HepG2 (cell line): ENCODE data around the gene RASSF4. TPM values are rescaled to one million over a fixed set of nuclear protein-coding genes. Genes with fewer than 3 reads are reported as not detected.
A peak's percentile ranks its signal among the peaks of the same experiment; 100 is the strongest.

Source experiments
- BORCS8-MEF2B ChIP-seq: sonication (generic); formaldehyde crosslinking; IDR thresholded peaks from 2 replicates; pipeline ENCODE4 v1.8.0; 2022; ENCODE audit warnings: mild to moderate bottlenecking, missing genetic modification reagents
- ELK4 ChIP-seq: sonication (generic); formaldehyde crosslinking; IDR thresholded peaks from 2 replicates; pipeline ENCODE4 v1.9.0; 2021; ENCODE audit warnings: missing genetic modification reagents, borderline replicate concordance
- KLF11 ChIP-seq: IDR thresholded peaks from 2 replicates; pipeline ENCODE4 v1.6.1; 2016; ENCODE audit warnings: missing compliant biosample characterization
- KLF9 ChIP-seq: IDR thresholded peaks from 2 replicates; pipeline ENCODE4 v1.6.1; 2016; ENCODE audit warnings: low read depth
- MIXL1 ChIP-seq: IDR thresholded peaks from 2 replicates; pipeline ENCODE4 v1.6.1; 2016
- MTERF4 ChIP-seq: sonication (generic); formaldehyde crosslinking; IDR thresholded peaks from 2 replicates; pipeline ENCODE4 v1.8.0; 2023; ENCODE audit warnings: mild to moderate bottlenecking, missing genetic modification reagents
- NONO ChIP-seq, 2 experiments: fragments of 450-650 bp in 1 of 2; sonication (generic) in 1 of 2; formaldehyde crosslinking in 1 of 2; IDR thresholded peaks in 1 of 2; conservative IDR thresholded peaks in 1 of 2; 2 replicates each; pipeline versions ENCODE4 v1.6.1 to v1.8.0; 2017 to 2022; ENCODE audit warnings: mild to moderate bottlenecking in 1 of 2, missing genetic modification reagents in 1 of 2, moderate library complexity in 1 of 2
- NR2F1 ChIP-seq, 2 experiments: fragments of 450-650 bp in 1 of 2; formaldehyde crosslinking in 1 of 2; IDR thresholded peaks; 2 replicates each; pipeline versions ENCODE4 v1.5.0 to v1.6.1; 2016 to 2020; ENCODE audit warnings: mild to moderate bottlenecking in 1 of 2, missing compliant biosample characterization in 1 of 2, missing genetic modification reagents in 1 of 2, moderate library complexity in 1 of 2
- POGZ ChIP-seq: sonication (generic); formaldehyde crosslinking; IDR thresholded peaks from 2 replicates; pipeline ENCODE4 v1.4.0; 2020; ENCODE audit warnings: mild to moderate bottlenecking, missing genetic modification reagents
- POLR2A ChIP-seq, 2 experiments: IDR thresholded peaks; 2 replicates each; pipeline ENCODE4 v1.6.1; 2011; ENCODE audit warnings: low read depth in 2 of 2, low read length in 2 of 2, mild to moderate bottlenecking in 1 of 2, moderate library complexity in 1 of 2; ENCODE audit not compliant: insufficient read depth in 1 of 2
- PRPF4 ChIP-seq: fragments of 200-400 bp; formaldehyde crosslinking; IDR thresholded peaks from 2 replicates; pipeline ENCODE4 v1.6.1; 2016; ENCODE audit warnings: low read length, low read depth; ENCODE audit not compliant: poor library complexity, severe bottlenecking
- RFX3 ChIP-seq: IDR thresholded peaks from 2 replicates; pipeline ENCODE4 v1.6.1; 2016; ENCODE audit warnings: missing biosample characterization, missing genetic modification reagents
- SP4 ChIP-seq: sonication (generic); formaldehyde crosslinking; IDR thresholded peaks from 2 replicates; pipeline ENCODE4 v1.8.1; 2023; ENCODE audit warnings: mild to moderate bottlenecking, missing genetic modification reagents
- TEAD2 ChIP-seq: sonication (generic); formaldehyde crosslinking; IDR thresholded peaks from 2 replicates; pipeline ENCODE4 v1.9.0; 2021; ENCODE audit warnings: missing genetic modification reagents
- TIGD3 ChIP-seq: sonication (generic); formaldehyde crosslinking; IDR thresholded peaks from 2 replicates; pipeline ENCODE4 v1.5.1; 2020; ENCODE audit warnings: mild to moderate bottlenecking, missing genetic modification reagents, borderline replicate concordance
- TP53 ChIP-seq: sonication (generic); formaldehyde crosslinking; conservative IDR thresholded peaks from 2 replicates; pipeline ENCODE4 v1.4.0; 2020; ENCODE audit warnings: missing genetic modification reagents
- ZBTB25 ChIP-seq: IDR thresholded peaks from 2 replicates; pipeline ENCODE4 v1.6.1; 2018; ENCODE audit warnings: missing genetic modification reagents
- ZFP82 ChIP-seq: sonication (generic); formaldehyde crosslinking; IDR thresholded peaks from 2 replicates; pipeline ENCODE4 v1.5.1; 2020; ENCODE audit warnings: mild to moderate bottlenecking, missing genetic modification reagents, borderline replicate concordance
- ZNF234 ChIP-seq: sonication (generic); formaldehyde crosslinking; conservative IDR thresholded peaks from 2 replicates; pipeline ENCODE4 v1.5.1; 2020; ENCODE audit warnings: mild to moderate bottlenecking, missing genetic modification reagents
- ZNF337 ChIP-seq: sonication (generic); formaldehyde crosslinking; IDR thresholded peaks from 2 replicates; pipeline ENCODE4 v1.5.1; 2020; ENCODE audit warnings: missing genetic modification reagents, low read depth, mild to moderate bottlenecking, borderline replicate concordance
- ZNF740 ChIP-seq: sonication (generic); formaldehyde crosslinking; IDR thresholded peaks from 2 replicates; pipeline ENCODE4 v1.4.0; 2020; ENCODE audit warnings: missing genetic modification reagents
- ZNF800 ChIP-seq: sonication (generic); formaldehyde crosslinking; IDR thresholded peaks from 2 replicates; pipeline ENCODE4 v1.4.0; 2020; ENCODE audit warnings: missing genetic modification reagents
- polyA plus RNA-seq, 8 experiments: library from polyadenylated mRNA; depleted of rRNA in 3 of 8; stranded (reverse) in 7 of 8; unstranded in 1 of 8; fragments of >200 nt; fragmentation: Illumina TruSeq in 4 of 8; extraction: Trizol in 4 of 8; gene quantifications; 2 replicates each; pipeline versions ENCODE4 v1.2.1 to v1.2.3, GENCODE V29; 2011 to 2016; ENCODE audit warnings: low read depth in 4 of 8, missing spikeins in 1 of 8, mixed read lengths in 1 of 8; ENCODE audit not compliant: insufficient read depth in 1 of 8
- total RNA-seq, 5 experiments: library from RNA; depleted of rRNA; stranded (reverse); fragments of >200 nt; fragmentation: Illumina TruSeq; extraction: Trizol; gene quantifications; 2 replicates each; pipeline ENCODE4 v1.2.3, GENCODE V29; 2016; ENCODE audit warnings: low read depth in 1 of 5

Gene RASSF4
- total and polyA plus RNA-seq, 2 of the 13 experiments (the other 11 are each of a cell fraction or from before 2014, with no cell fraction given) = 34.0 to 51.7 TPM

GRCh38 chr10:44980309-44981171 is 20.9 kb downstream of the RASSF4 start (continued):
- no peak for TF ChIP-seq MTERF4 (CRISPR knock-in tag)
- TF ChIP-seq NR2F1 (CRISPR knock-in tag; IDR thresholded peaks at IDR 0.05) = peak; percentile 59 to 86; a peak in 3 of 4 replicates
- TF ChIP-seq PRPF4 = no peak
- TF ChIP-seq ZNF800 (CRISPR knock-in tag) = no peak; the same call in 1 of the 2 replicates
- TF ChIP-seq NONO (IDR thresholded peaks at IDR 0.05) = no peak
- peak; percentile 38 for TF ChIP-seq NONO (CRISPR knock-in tag; conservative IDR thresholded peaks at IDR 0.05)
- no peak; the same call in 1 of the 2 replicates for TF ChIP-seq TP53 (CRISPR knock-in tag)
- no peak for TF ChIP-seq ZNF234
- TF ChIP-seq ZBTB25 (CRISPR knock-in tag) = no peak; the same call in 1 of the 2 replicates
- TF ChIP-seq KLF11 (CRISPR knock-in tag) = no peak
- no peak for TF ChIP-seq KLF9 (CRISPR knock-in tag)
- TF ChIP-seq BORCS8-MEF2B (CRISPR knock-in tag) = peak; percentile 50; the same call in 1 of the 2 replicates
- no peak; a peak in 2 of 4 replicates for TF ChIP-seq POLR2A (IDR thresholded peaks at IDR 0.05; ENCODE audit: insufficient read depth in 1 of 2, low read depth in 2 of 2, low read length in 2 of 2)
- no peak for TF ChIP-seq ELK4 (CRISPR knock-in tag)
- TF ChIP-seq SP4 = 0 out of 2 replicates have a peak, but pooled peaks have one; percentile 62
- peak; percentile 94 for TF ChIP-seq ZNF740 (CRISPR knock-in tag)
- no peak for TF ChIP-seq ZFP82
- peak; percentile 56; the same call in 1 of the 2 replicates for TF ChIP-seq MIXL1 (CRISPR knock-in tag)
- TF ChIP-seq ZNF337 = peak; percentile 19; the same call in 1 of the 2 replicates
- no peak for TF ChIP-seq TEAD2 (CRISPR knock-in tag)
- TF ChIP-seq TIGD3 (CRISPR knock-in tag) = no peak
- no peak for TF ChIP-seq RFX3 (CRISPR knock-in tag)
- no peak; the same call in 1 of the 2 replicates for TF ChIP-seq POGZ (CRISPR knock-in tag)
